Stimulated activated CD4-positive, alpha-beta T cell treated with anti-CD3 and anti-CD28 coated beads, TNF-alpha, amount 100 ng/mL, for 4 hours (primary cell): ENCODE results near the gene GNE.
"Not testable (repeated sequence)": the region's sequence is repeated elsewhere in the genome, so short reads cannot be mapped to it uniquely, and the experiment has no call there.

Experiments
- DNase-seq, 3 experiments: peaks; one replicate each; pipeline ENCODE4 v3.0.0-alpha.2; 2020; ENCODE audit warnings: low read depth in 3 of 3

The GNE gene

GRCh38 chr9:36208521-36209253 is 49.6 kb downstream of the GNE start:
- no peak for DNase-seq

GRCh38 chr9:36207546-36208012 is 50.7 kb downstream of the GNE start:
- no peak for DNase-seq

- no peak for DNase-seq
These were observed 51.2 kb downstream of the GNE start for GRCh38 chr9:36207016-36207415.

GRCh38 chr9:36204906-36205547 is 53.2 kb downstream of the GNE start:
- no peak for DNase-seq

GRCh38 chr9:36194326-36195000 is 63.8 kb downstream of the GNE start:
- DNase-seq, result no peak

GRCh38 chr9:36193023-36193422 is 65.2 kb downstream of the GNE start:
- DNase-seq, result no peak

- DNase-seq, result no peak
These were observed 66.1 kb downstream of the GNE start for GRCh38 chr9:36192196-36192595.

GRCh38 chr9:36191686-36192085 is 66.6 kb downstream of the GNE start:
- no peak for DNase-seq

- DNase-seq, result peak; percentile 10 to 26 (median 22)
These were observed 67.0 kb downstream of the GNE start for GRCh38 chr9:36191290-36191645.

GRCh38 chr9:36190388-36191289 is 67.6 kb downstream of the GNE start, which contains the start of gene CLTA:
TSS of gene CLTA (plus strand) at chr9:36190921. CDS start at chr9:36191057, 136 bp downstream.
- DNase-seq, result peak; percentile 74 to 90 (median 86)

GRCh38 chr9:36189976-36190375 is 68.3 kb downstream of the GNE start:
- no peak for DNase-seq

GRCh38 chr9:36188212-36188611 is 70.0 kb downstream of the GNE start:
- DNase-seq, result no peak

- DNase-seq, result no peak
These were observed 70.8 kb downstream of the GNE start for GRCh38 chr9:36187414-36187813.

- not testable (repeated sequence) for DNase-seq
These were observed 78.0 kb downstream of the GNE start for GRCh38 chr9:36180243-36180642.

- no peak for DNase-seq
These were observed 80.7 kb downstream of the GNE start for GRCh38 chr9:36177571-36177970.

- not testable (repeated sequence) for DNase-seq
These were observed 81.8 kb downstream of the GNE start for GRCh38 chr9:36176496-36176895.

- not testable (repeated sequence) for DNase-seq
These were observed 83.0 kb downstream of the GNE start for GRCh38 chr9:36175209-36175608.

- DNase-seq, result no peak
These were observed 83.5 kb downstream of the GNE start for GRCh38 chr9:36174731-36175130.

- no peak for DNase-seq
These were observed 84.0 kb downstream of the GNE start for GRCh38 chr9:36174271-36174670.

GRCh38 chr9:36173861-36174260 is 84.4 kb downstream of the GNE start:
- DNase-seq, result no peak

GRCh38 chr9:36170531-36170930 is 87.7 kb downstream of the GNE start:
- DNase-seq, result no peak

- DNase-seq, result no peak
These were observed 88.5 kb downstream of the GNE start for GRCh38 chr9:36169708-36170107.
